ENCODE data around the gene BRAF. TPM values are rescaled to one million over a fixed set of nuclear protein-coding genes. Genes with fewer than 3 reads are reported as not detected.

BRAF gene
- total RNA-seq, 1 experiment from 2014 or later: 29.7 TPM

- H3K9me2 ChIP-seq (ENCODE audit: insufficient read depth): no peaks in the 10 kb centered on the region
- H3K9me3 ChIP-seq (ENCODE audit: control insufficient read depth in 1 of 2, insufficient read depth in 1 of 2, low read depth in 1 of 2, low read length in 2 of 2): no peaks in the 10 kb centered on the region
- no TSS peak for BruUV-seq (replicated peaks)
- H3K4me3 ChIP-seq (replicated peaks in 1 of 2; ENCODE audit: low read depth in 1 of 2, low read length in 2 of 2): no peak overlapping the region
- no peaks in the 10 kb centered on the region for H3K4me1 ChIP-seq (ENCODE audit: control insufficient read depth in 1 of 2, insufficient read depth in 2 of 2, low read length in 2 of 2)
- ChIA-PET CTCF (no interaction called here), POLR2A (no interaction called here), RAD21 (ENCODE audit: low non-redundant PET in 1 of 2, low total read pairs in 2 of 2, uncharacterized antibody in 2 of 2, unreplicated experiment in 2 of 2) (no interaction called here)
- DNase-seq (ENCODE audit: low read depth, low spot score) (no peak), ATAC-seq (no peak)
- no peak overlapping the region for H3K4me2 ChIP-seq (ENCODE audit: low read length)
- peaks cover 68% of the 10 kb centered on the region for H3K79me2 ChIP-seq (ENCODE audit: insufficient read depth, low read length)
- intact Hi-C loops (cut with micrococcal nuclease): no loop called here
- H2AFZ ChIP-seq (ENCODE audit: low read depth, low read length, poor library complexity, severe bottlenecking): no peak overlapping the region
- no peak overlapping the region for H3K9ac ChIP-seq (ENCODE audit: low read length)
- no peaks in the 10 kb centered on the region for H3K27me3 ChIP-seq (ENCODE audit: insufficient read depth, low read length)
- H4K20me1 ChIP-seq (ENCODE audit: insufficient read depth): no peaks in the 10 kb centered on the region; the same call in 1 of the 2 replicates
- no peak for TF ChIP-seq EZH2phosphoT487 (IDR thresholded peaks at IDR 0.05; ENCODE audit: borderline replicate concordance)
- TF ChIP-seq YY1 (IDR thresholded peaks at IDR 0.05; ENCODE audit: extremely low read depth, insufficient replicate concordance, low read depth, low read length): no peak
- no peak for TF ChIP-seq POLR2A (IDR thresholded peaks at IDR 0.05; ENCODE audit: borderline replicate concordance, extremely low read depth, insufficient read depth, insufficient read length)
- no peak for TF ChIP-seq ZBTB33 (IDR thresholded peaks at IDR 0.05; ENCODE audit: extremely low read depth, insufficient replicate concordance, low read length)
- H3K27ac ChIP-seq (ENCODE audit: low read depth, low read length): no peak overlapping the region
- no peaks in the 10 kb centered on the region for H3K36me3 ChIP-seq (ENCODE audit: control insufficient read depth in 1 of 2, insufficient read depth in 2 of 2, low read length in 2 of 2)
Observed at GRCh38 chr7:140866926-140867325, 57.8 kb downstream of the BRAF start.

GRCh38 chr7:140864732-140865131 is 60.0 kb downstream of the BRAF start:
- H3K9me2 ChIP-seq (ENCODE audit: insufficient read depth): no peaks in the 10 kb centered on the region
- no peak overlapping the region for H2AFZ ChIP-seq (ENCODE audit: low read depth, low read length, poor library complexity, severe bottlenecking)
- H3K4me2 ChIP-seq (ENCODE audit: low read length): no peak overlapping the region
- no peak for ATAC-seq
- H3K9ac ChIP-seq (ENCODE audit: low read length): no peak overlapping the region
- ChIA-PET RAD21 (ENCODE audit: low non-redundant PET in 1 of 2, low total read pairs in 2 of 2, uncharacterized antibody in 2 of 2, unreplicated experiment in 2 of 2) (no interaction called here), POLR2A (no interaction called here), CTCF (no interaction called here)
- H3K4me1 ChIP-seq (ENCODE audit: control insufficient read depth in 1 of 2, insufficient read depth in 2 of 2, low read length in 2 of 2): no peaks in the 10 kb centered on the region
- intact Hi-C loops (cut with micrococcal nuclease): no loop called here
- H3K27ac ChIP-seq (ENCODE audit: low read depth, low read length): no peak overlapping the region
- no peaks in the 10 kb centered on the region for H4K20me1 ChIP-seq (ENCODE audit: insufficient read depth)
- DNase-seq (ENCODE audit: low read depth, low spot score): no peak
- H3K79me2 ChIP-seq (ENCODE audit: insufficient read depth, low read length): peaks cover 71% of the 10 kb centered on the region
- H3K36me3 ChIP-seq (ENCODE audit: control insufficient read depth in 1 of 2, insufficient read depth in 2 of 2, low read length in 2 of 2): no peaks in the 10 kb centered on the region
- BruUV-seq (replicated peaks): no TSS peak
- H3K9me3 ChIP-seq (ENCODE audit: control insufficient read depth in 1 of 2, insufficient read depth in 1 of 2, low read depth in 1 of 2, low read length in 2 of 2): no peaks in the 10 kb centered on the region
- H3K27me3 ChIP-seq (ENCODE audit: insufficient read depth, low read length): no peaks in the 10 kb centered on the region
- TF ChIP-seq REST (IDR thresholded peaks at IDR 0.05; ENCODE audit: low read depth): no peak
- no peak for TF ChIP-seq POLR2AphosphoS5 (IDR thresholded peaks at IDR 0.05; ENCODE audit: low read depth, low read length)
- TF ChIP-seq FOSL1 (IDR thresholded peaks at IDR 0.05; ENCODE audit: low read depth): no peak
- no peak for TF ChIP-seq POLR2A (IDR thresholded peaks at IDR 0.05; ENCODE audit: borderline replicate concordance, extremely low read depth, insufficient read depth, insufficient read length)
- no peak overlapping the region for H3K4me3 ChIP-seq (replicated peaks in 1 of 2; ENCODE audit: low read depth in 1 of 2, low read length in 2 of 2)

All from HCT116 (cell line).